GM20431 (cell line): ENCODE data around the gene PIKFYVE.
"Not testable (repeated sequence)": the region's sequence is repeated elsewhere in the genome, so short reads cannot be mapped to it uniquely, and the experiment has no call there.

ENCODE experiments used
- in situ Hi-C: fragments of 300-500 bp; cut with MseI, MboI; formaldehyde crosslinking; loops from one replicate; pipeline ENCODE4 v1.15.0; 2020; ENCODE audit warnings: low sequenced_read_pairs; ENCODE audit not compliant: unreplicated experiment

Gene PIKFYVE

GRCh38 chr2:208392300-208392699, 126.2 kb downstream of the PIKFYVE start:
- in situ Hi-C loops = no loop called here

GRCh38 chr2:208396796-208397195, 130.7 kb downstream of the PIKFYVE start:
- in situ Hi-C loops = not testable (repeated sequence)

- in situ Hi-C loops = no loop called here
Measured at GRCh38 chr2:208399201-208399600, 133.1 kb downstream of the PIKFYVE start.

GRCh38 chr2:208406474-208407451, 140.7 kb downstream of the PIKFYVE start, which contains the start of gene PTH2R:
Gene PTH2R, plus strand, starts transcription at chr2:208406792. Its CDS starts 252 bp downstream, at chr2:208407044.
- in situ Hi-C loops = no loop called here

- in situ Hi-C loops = no loop called here
Measured at GRCh38 chr2:208407667-208408066, 141.6 kb downstream of the PIKFYVE start.
